Vagina (tissue), 2 donors: ENCODE measurements around the gene SLC17A9.

Experiments used
- POLR2A ChIP-seq, 2 donors: fragments of 450-650 bp; IDR thresholded peaks; one replicate each; pipeline ENCODE4 v1.6.1; 2017; ENCODE audit warnings: antibody characterized with exemption in 2 of 2, mild to moderate bottlenecking in 2 of 2, moderate library complexity in 2 of 2
- POLR2AphosphoS5 ChIP-seq, 2 donors: sonication (generic); formaldehyde crosslinking; IDR thresholded peaks; one replicate each; pipeline ENCODE4 v1.9.0; 2017; ENCODE audit warnings: antibody characterized with exemption in 2 of 2, mild to moderate bottlenecking in 2 of 2, low read depth in 1 of 2; ENCODE audit not compliant: insufficient read depth in 1 of 2
- TF ChIP-seq, protein P1 (sequence below), 3 experiments: fragments of 450-650 bp in 2 of 3; fragments of 200-600 bp in 1 of 3; sonication (generic) in 1 of 3; IDR thresholded peaks; one replicate each; pipeline ENCODE4 v1.5.1; 2017 to 2019; ENCODE audit warnings: antibody characterized with exemption in 3 of 3, mild to moderate bottlenecking in 2 of 3, moderate library complexity in 2 of 3

DNA sequence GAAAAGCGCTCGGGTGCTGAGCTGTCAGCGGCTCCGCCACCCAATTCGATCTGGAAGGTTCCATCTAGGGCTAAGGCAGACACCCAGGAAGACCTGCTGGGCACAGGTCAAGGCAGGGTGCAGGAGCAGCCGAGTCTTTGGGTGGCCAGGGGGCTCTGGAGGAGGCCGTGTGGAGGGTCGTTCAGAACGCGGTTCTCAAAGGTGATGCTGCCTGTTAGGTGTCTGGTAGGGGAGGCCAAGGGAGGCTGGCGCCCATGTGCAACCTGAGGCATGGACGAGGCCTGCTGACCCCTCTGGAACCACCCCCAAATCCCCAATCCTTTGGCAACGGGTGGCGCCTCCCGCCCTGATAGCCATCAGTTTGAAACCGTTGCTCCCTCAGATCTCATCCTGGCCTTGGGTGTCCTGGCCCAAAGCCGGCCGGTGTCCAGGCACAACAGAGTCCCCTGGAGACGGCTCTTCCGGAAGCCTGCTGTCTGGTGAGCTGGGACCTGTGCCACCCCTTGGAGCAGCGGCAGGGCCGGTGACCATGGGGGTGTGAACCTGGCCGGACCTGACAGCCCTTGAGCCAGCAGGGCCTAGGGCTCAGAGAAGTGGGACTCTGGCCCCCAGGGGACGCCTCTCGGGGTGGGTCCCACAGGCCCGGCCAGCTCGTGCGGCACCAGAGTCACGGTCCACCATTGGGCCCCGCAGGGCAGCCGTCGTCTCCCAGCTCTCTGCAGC lies 10.5 kb downstream of the SLC17A9 start:
- TF ChIP-seq POLR2A (IDR thresholded peaks at IDR 0.05) (no peak), POLR2AphosphoS5 (IDR thresholded peaks at IDR 0.05; ENCODE audit: insufficient read depth in 1 of 2, low read depth in 1 of 2) (no peak)
- TF ChIP-seq, protein P1, sequence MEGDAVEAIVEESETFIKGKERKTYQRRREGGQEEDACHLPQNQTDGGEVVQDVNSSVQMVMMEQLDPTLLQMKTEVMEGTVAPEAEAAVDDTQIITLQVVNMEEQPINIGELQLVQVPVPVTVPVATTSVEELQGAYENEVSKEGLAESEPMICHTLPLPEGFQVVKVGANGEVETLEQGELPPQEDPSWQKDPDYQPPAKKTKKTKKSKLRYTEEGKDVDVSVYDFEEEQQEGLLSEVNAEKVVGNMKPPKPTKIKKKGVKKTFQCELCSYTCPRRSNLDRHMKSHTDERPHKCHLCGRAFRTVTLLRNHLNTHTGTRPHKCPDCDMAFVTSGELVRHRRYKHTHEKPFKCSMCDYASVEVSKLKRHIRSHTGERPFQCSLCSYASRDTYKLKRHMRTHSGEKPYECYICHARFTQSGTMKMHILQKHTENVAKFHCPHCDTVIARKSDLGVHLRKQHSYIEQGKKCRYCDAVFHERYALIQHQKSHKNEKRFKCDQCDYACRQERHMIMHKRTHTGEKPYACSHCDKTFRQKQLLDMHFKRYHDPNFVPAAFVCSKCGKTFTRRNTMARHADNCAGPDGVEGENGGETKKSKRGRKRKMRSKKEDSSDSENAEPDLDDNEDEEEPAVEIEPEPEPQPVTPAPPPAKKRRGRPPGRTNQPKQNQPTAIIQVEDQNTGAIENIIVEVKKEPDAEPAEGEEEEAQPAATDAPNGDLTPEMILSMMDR (IDR thresholded peaks at IDR 0.05): no peak
